ENCODE measurements around the gene CCDC157.
"Not testable (repeated sequence)": the region's sequence is repeated elsewhere in the genome, so short reads cannot be mapped to it uniquely, and the experiment has no call there.

CCDC157 gene

DNA sequence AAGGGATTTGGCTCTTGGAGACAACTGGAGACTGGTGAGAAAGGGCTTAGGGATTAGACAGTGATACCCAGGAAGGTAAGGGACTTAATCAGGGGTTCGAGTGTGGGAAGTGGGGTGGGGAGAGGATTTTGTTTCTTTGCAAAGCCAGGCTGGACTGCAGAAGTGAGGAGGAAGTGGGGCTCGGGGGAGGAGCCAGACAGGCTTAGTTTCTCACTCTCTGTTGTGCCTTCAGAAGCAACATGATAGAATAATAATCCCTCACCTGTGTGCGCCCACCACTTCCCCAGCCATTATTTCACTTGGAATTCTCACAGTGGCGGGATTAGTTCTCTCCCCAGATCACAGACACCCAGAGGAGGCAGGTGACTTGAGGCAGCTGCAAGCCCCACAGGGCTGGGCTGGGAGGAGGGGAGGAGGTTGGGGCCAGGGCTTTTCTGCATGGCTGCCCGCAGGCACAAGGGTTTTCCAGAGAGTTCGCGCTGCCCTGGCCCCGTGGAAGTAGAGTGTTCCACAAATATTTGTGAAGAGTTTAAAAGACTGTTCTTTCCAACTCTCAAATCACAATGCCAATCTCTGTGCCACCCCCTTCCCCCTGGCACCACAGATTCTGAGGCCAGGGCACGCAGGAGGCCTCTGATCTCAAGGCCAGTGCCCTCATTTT lies 36.0 kb downstream of the CCDC157 start:
- Histone ChIP-seq H3K27me3 (ENCODE audit: control insufficient read depth, insufficient read depth, low read length) (peaks cover 23% of the 10 kb centered on the region), H3K4me3 (ENCODE audit: low read depth, low read length) (no peak overlapping the region), H3K27ac (ENCODE audit: low read depth, low read length) (no peak overlapping the region), H3K9ac (ENCODE audit: low read length) (no peak overlapping the region), H3K36me3 (ENCODE audit: control insufficient read depth, insufficient read depth, low read length) (no peaks in the 10 kb centered on the region), H3K9me3 (ENCODE audit: control insufficient read depth, insufficient read depth, low read depth, low read length) (peaks cover 12% of the 10 kb centered on the region), H3K4me1 (ENCODE audit: control insufficient read depth, insufficient read depth, low read length) (peaks cover 25% of the 10 kb centered on the region)

DNA sequence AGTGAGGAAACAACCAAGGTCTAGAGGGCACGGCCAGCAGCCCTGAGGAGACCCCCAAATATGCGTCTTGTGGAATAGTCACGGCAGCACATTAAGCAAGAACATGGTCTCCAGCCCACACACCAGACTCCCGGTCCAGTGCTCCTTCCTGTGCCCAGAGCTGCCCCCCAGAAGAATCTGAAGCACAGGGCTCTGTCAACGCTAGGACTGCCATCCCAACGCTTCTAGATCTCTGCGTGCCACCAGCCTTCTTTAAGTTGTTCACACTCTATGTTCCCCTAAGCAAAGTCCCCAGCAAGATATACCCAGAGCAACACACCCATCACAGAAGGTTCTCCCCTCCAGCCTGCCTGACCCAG lies 36.5 kb downstream of the CCDC157 start:
- Histone ChIP-seq H3K27ac (ENCODE audit: low read depth, low read length) (no peak overlapping the region), H3K4me1 (ENCODE audit: control insufficient read depth, insufficient read depth, low read length) (peaks cover 30% of the 10 kb centered on the region), H3K4me3 (ENCODE audit: low read depth, low read length) (no peak overlapping the region), H3K27me3 (ENCODE audit: control insufficient read depth, insufficient read depth, low read length) (peaks cover 28% of the 10 kb centered on the region), H3K9me3 (ENCODE audit: control insufficient read depth, insufficient read depth, low read depth, low read length) (peaks cover 12% of the 10 kb centered on the region), H3K36me3 (ENCODE audit: control insufficient read depth, insufficient read depth, low read length) (no peaks in the 10 kb centered on the region), H3K9ac (ENCODE audit: low read length) (no peak overlapping the region)

DNA sequence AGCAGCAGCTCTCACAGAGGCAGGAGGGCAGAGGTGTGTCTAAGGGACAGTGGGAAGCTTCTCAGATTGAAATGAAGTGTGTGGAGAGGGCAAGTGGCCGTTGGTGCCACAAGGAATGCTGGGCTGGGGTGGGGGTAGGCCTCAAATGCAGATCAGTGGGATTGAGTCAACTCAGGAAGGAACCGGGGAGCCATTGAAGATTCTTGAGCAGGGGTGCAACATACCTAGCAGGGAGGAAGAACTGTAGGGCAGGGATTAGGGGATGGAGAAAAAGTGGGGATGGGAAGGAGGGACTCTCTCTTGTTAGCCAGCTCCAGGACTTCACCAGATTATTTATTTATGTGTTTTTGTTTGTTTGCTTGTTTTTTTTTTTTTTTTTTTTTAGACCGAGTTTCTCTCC lies 37.1 kb downstream of the CCDC157 start:
- no peaks in the 10 kb centered on the region for H3K36me3 ChIP-seq (ENCODE audit: control insufficient read depth, insufficient read depth, low read length)
- peaks cover 36% of the 10 kb centered on the region for H3K4me1 ChIP-seq (ENCODE audit: control insufficient read depth, insufficient read depth, low read length)
- no peak overlapping the region for H3K27ac ChIP-seq (ENCODE audit: low read depth, low read length)
- H3K9me3 ChIP-seq (ENCODE audit: control insufficient read depth, insufficient read depth, low read depth, low read length), result peaks cover 12% of the 10 kb centered on the region
- H3K27me3 ChIP-seq (ENCODE audit: control insufficient read depth, insufficient read depth, low read length), result peaks cover 34% of the 10 kb centered on the region
- no peak overlapping the region for H3K9ac ChIP-seq (ENCODE audit: low read length)
- no peak overlapping the region for H3K4me3 ChIP-seq (ENCODE audit: low read depth, low read length)

DNA sequence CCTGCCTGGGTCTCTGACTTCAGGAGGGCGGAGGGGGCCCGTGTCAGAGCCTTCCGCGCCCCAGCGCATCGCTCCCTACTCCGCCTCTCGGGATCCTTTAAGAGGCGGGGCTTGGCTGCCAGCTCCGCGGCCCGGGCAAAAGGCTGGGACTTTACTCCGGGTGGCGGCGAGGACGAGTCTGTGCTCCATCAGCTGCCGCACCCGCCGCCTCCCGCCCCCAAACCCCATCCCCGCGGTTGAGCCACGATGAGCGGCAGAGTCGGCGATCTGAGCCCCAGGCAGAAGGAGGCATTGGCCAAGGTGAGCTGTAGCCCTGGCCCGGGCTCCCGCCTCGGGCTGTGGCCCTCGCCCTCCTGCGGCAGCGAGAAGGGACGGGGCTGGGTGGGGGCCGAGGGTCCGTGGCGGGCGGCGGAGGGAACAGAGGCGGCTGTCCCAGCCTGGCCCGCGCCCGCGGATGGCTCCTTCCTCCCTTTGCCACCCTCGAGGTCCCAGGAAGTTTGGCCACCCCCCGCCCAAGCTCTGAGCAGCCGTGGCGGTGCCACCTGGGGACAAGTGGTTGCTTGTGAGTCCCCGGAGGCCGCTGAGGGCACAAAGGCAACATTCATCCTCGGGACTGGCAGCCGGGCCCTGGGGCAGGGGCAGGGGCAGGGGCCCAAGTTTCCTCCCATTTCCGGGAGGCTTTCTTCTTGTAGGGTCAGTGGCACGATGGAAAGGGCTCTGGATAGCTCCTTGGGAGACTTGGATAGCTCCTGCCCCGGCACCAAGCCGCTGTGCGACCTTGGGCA lies 40.3 kb downstream of the CCDC157 start, which contains the start of gene SEC14L2:
TSS of gene SEC14L2 (plus strand) at position 148 of the 785 bp plus-strand sequence. CDS start at position 247, 99 bp downstream.
- Histone ChIP-seq H3K27ac (ENCODE audit: low read depth, low read length) (no peak within 1 kb of the TSS), H3K9ac (ENCODE audit: low read length) (no peak within 1 kb of the TSS), H3K36me3 (ENCODE audit: control insufficient read depth, insufficient read depth, low read length) (no peaks in the 10 kb centered on the region), H3K9me3 (ENCODE audit: control insufficient read depth, insufficient read depth, low read depth, low read length) (no peaks in the 10 kb centered on the region), H3K4me3 (ENCODE audit: low read depth, low read length) (peak within 1 kb of the TSS; percentile 75), H3K27me3 (ENCODE audit: control insufficient read depth, insufficient read depth, low read length) (peaks cover 37% of the 10 kb centered on the region), H3K4me1 (ENCODE audit: control insufficient read depth, insufficient read depth, low read length) (peaks cover 36% of the 10 kb centered on the region)

DNA sequence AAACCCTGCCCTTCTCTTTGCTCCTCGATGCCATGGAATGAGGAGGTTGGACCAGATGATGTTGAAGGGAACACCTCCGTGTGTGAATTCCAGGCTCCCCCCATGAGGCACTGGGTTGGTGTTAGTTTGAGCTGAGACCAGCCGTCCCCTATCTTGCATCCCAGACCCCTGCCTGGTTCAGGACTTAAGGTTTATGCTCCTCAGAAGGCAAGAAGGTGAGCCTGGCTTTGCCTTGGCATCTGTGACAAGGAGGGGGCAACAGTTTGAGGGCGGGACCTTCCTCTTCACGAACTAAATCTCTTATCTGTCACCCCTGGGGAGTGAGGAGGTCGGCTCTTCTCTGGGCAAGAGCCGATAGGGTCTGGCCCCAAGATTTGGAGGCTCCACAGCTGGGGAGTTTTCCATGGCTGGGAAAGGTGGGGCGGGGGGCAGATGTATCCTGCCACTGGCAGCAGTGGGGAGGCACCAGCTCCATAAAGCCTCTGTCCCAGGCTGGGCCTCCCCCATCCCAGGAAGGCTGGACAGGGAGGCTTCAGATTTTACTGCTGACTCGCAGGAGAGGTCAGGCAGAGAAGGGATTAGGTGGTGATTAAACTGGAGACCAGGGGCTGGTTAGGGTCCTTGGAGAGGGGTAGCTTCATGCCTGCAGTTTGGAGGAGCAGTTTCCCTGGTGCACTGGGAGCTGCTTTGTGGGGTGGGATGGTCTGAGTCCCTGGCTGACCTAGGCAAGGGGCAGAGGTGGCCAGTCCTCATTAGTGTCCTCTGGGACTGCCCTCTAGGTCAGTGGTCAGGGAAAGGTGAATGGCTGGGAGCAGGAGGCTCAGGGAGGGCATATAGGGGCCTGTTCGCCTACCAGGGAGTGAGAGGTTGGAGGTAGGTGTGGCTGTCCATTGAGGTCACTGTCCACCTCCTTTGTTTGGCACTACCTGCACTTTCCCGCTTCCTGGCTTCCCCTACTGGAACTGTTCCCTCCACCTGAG lies 41.1 kb downstream of the CCDC157 start:
- no peak overlapping the region for H3K27ac ChIP-seq (ENCODE audit: low read depth, low read length)
- no peak overlapping the region for H3K9ac ChIP-seq (ENCODE audit: low read length)

DNA sequence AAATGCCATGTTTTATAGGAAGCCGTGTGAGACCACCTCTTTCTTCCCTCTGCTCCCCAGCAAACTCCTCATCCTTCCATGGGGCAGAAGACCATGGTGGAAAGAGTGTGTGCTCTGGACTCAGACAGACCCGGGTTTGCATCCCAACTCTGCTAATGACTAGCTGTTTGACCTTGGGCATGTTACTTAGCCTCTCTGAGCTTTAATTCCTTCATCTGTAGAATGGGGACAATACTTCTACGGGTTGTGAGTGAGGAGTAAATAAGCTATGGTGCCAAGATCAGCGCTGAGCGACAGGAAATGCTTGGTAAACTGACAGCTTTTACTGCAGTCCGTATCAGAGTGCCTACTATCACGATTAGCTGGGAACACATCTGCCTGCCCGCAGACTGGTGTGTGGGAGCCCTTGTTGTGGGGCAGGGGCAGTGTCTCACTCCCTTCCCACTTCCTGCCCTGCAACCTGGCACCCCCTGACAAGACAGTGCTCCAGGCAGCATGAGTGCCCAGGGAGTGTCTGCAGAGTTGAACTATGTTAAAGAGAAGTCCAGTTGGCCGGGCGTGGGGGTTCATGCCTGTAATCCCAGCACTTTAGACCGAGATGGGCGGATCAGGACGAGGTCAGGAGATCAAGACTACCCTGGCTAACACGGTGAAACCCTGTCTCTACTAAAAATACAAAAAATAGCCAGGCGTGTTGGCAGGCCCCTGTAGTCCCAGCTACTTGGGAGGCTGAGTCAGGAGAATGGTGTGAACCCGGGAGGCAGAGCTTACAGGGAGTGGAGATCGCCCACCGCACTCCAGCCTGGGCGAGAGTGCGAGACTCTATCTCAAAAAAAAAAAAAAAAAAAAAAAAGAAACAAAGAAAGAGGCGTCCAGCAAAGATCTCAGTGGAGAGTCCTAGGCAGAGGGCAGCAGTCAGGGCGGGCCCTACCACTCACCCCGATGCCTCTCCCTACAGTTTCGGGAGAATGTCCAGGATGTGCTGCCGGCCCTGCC lies 42.2 kb downstream of the CCDC157 start:
- Histone ChIP-seq H3K4me1 (ENCODE audit: control insufficient read depth, insufficient read depth, low read length) (peaks cover 29% of the 10 kb centered on the region), H3K27ac (ENCODE audit: low read depth, low read length) (no peak overlapping the region), H3K4me3 (ENCODE audit: low read depth, low read length) (no peak overlapping the region; the same call in 1 of the 2 replicates), H3K27me3 (ENCODE audit: control insufficient read depth, insufficient read depth, low read length) (peaks cover 37% of the 10 kb centered on the region), H3K36me3 (ENCODE audit: control insufficient read depth, insufficient read depth, low read length) (no peaks in the 10 kb centered on the region), H3K9ac (ENCODE audit: low read length) (no peak overlapping the region), H3K9me3 (ENCODE audit: control insufficient read depth, insufficient read depth, low read depth, low read length) (no peaks in the 10 kb centered on the region)

More for the DNA sequence above, 41.1 kb downstream of the CCDC157 start:
- peaks cover 37% of the 10 kb centered on the region for H3K27me3 ChIP-seq (ENCODE audit: control insufficient read depth, insufficient read depth, low read length)
- H3K9me3 ChIP-seq (ENCODE audit: control insufficient read depth, insufficient read depth, low read depth, low read length), result no peaks in the 10 kb centered on the region
- no peaks in the 10 kb centered on the region for H3K36me3 ChIP-seq (ENCODE audit: control insufficient read depth, insufficient read depth, low read length)
- H3K4me1 ChIP-seq (ENCODE audit: control insufficient read depth, insufficient read depth, low read length), result peaks cover 34% of the 10 kb centered on the region
- H3K4me3 ChIP-seq (ENCODE audit: low read depth, low read length), result peak overlapping the region; percentile 75

DNA sequence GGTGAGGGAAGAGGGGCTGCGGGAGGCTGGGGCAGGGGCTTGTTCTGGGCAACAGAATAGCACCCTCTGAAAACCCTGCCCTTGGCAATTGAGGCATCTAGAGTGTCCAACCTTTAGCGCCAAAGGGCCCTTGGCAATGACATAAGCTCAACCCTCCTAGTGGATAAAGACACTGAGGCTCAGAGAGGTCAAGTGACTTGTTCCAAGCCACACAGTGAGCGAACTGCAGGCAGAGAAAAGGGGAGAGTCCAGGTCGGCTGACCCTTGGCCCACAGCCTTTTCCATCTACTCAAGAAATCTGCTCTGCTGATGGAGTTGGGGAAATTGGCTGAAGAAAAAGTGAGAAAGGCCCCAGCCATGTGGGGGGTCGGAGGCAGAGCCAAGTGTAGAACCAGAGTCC lies 42.9 kb downstream of the CCDC157 start:
- H3K4me1 ChIP-seq (ENCODE audit: control insufficient read depth, insufficient read depth, low read length), result peaks cover 29% of the 10 kb centered on the region
- H3K4me3 ChIP-seq (ENCODE audit: low read depth, low read length), result no peak overlapping the region
- H3K27me3 ChIP-seq (ENCODE audit: control insufficient read depth, insufficient read depth, low read length), result peaks cover 37% of the 10 kb centered on the region
- H3K36me3 ChIP-seq (ENCODE audit: control insufficient read depth, insufficient read depth, low read length), result no peaks in the 10 kb centered on the region
- no peak overlapping the region for H3K9ac ChIP-seq (ENCODE audit: low read length)
- no peaks in the 10 kb centered on the region for H3K9me3 ChIP-seq (ENCODE audit: control insufficient read depth, insufficient read depth, low read depth, low read length)
- H3K27ac ChIP-seq (ENCODE audit: low read depth, low read length), result no peak overlapping the region

DNA sequence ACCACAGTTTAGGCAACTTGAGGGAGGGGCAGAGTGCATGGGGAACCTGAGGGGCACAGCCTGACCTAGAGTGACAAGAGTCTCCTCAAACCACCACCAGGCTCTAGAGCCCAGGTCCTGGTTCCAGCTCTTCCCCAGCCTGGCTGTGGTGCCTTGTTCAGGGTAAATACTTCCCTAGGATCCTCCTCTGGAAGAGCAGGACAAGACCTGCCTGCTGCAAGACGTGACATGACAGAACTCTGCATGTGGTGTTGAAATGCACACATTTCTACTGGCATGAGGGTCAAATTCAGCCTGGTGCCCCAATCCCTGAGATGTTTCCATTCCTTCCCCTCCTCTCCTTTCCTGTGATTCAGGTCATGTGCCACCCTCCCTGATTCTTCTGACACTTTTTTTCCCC lies 43.4 kb downstream of the CCDC157 start:
- H3K4me3 ChIP-seq (ENCODE audit: low read depth, low read length), result no peak overlapping the region
- no peak overlapping the region for H3K9ac ChIP-seq (ENCODE audit: low read length)
- H3K4me1 ChIP-seq (ENCODE audit: control insufficient read depth, insufficient read depth, low read length), result peaks cover 29% of the 10 kb centered on the region
- no peaks in the 10 kb centered on the region for H3K9me3 ChIP-seq (ENCODE audit: control insufficient read depth, insufficient read depth, low read depth, low read length)
- H3K27me3 ChIP-seq (ENCODE audit: control insufficient read depth, insufficient read depth, low read length), result peaks cover 37% of the 10 kb centered on the region
- no peaks in the 10 kb centered on the region for H3K36me3 ChIP-seq (ENCODE audit: control insufficient read depth, insufficient read depth, low read length)
- H3K27ac ChIP-seq (ENCODE audit: low read depth, low read length), result no peak overlapping the region

DNA sequence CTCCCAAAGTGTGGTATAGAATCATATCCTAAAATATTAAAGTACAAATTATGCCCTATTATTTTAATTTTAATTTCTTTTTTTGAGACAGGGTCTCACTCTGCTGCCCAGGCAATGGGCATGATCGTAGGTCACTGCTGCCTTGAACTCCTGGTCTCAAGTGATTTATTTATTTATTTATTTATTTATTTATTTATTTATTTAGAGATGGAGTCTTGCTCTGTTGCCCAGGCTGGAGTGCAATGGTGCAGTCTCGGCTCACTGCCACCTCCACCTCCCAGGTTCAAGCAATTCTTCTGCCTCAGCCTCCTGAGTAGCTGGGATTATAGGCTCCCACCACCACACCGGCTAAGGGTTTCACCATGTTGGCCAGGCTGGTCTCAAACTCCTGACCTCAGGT lies 44.2 kb downstream of the CCDC157 start:
- not testable (repeated sequence) for H3K27ac ChIP-seq (ENCODE audit: low read depth, low read length); H3K9me3 ChIP-seq (ENCODE audit: control insufficient read depth, insufficient read depth, low read depth, low read length); H3K36me3 ChIP-seq (ENCODE audit: control insufficient read depth, insufficient read depth, low read length); H3K9ac ChIP-seq (ENCODE audit: low read length); H3K4me3 ChIP-seq (ENCODE audit: low read depth, low read length)
- Histone ChIP-seq H3K27me3 (ENCODE audit: control insufficient read depth, insufficient read depth, low read length) (peaks cover 32% of the 10 kb centered on the region), H3K4me1 (ENCODE audit: control insufficient read depth, insufficient read depth, low read length) (peaks cover 29% of the 10 kb centered on the region)

All from HUES6 (cell line).